BE2C (cell line): ENCODE measurements around the gene TMEM163.
"Not testable (repeated sequence)": the region's sequence is repeated elsewhere in the genome, so short reads cannot be mapped to it uniquely, and the experiment has no call there.

Source experiments
- DNase-seq: peaks from one replicate; pipeline ENCODE4 v3.0.0-alpha.2; 2020
- H3K27me3 ChIP-seq: fragments of 250-450 bp; sonication (Bioruptor Pico); 2 replicates; pipeline ENCODE4 v1.5.1; 2020; ENCODE audit warnings: mild to moderate bottlenecking
- H3K36me3 ChIP-seq: fragments of 250-450 bp; sonication (Bioruptor Pico); 2 replicates; pipeline ENCODE4 v1.5.1; 2020; ENCODE audit warnings: mild to moderate bottlenecking
- H3K4me1 ChIP-seq: fragments of 250-450 bp; sonication (Bioruptor Pico); 2 replicates; pipeline ENCODE4 v1.5.1; 2020
- H3K4me3 ChIP-seq: 2 replicates; pipeline ENCODE4 v1.5.1; 2011; ENCODE audit warnings: low read depth, low read length
- H3K9me3 ChIP-seq: fragments of 250-450 bp; sonication (Bioruptor Pico); 2 replicates; pipeline ENCODE4 v1.5.1; 2020
- CTCF ChIP-seq: IDR thresholded peaks from 2 replicates; pipeline ENCODE4 v1.5.1; 2012; ENCODE audit warnings: mild to moderate bottlenecking, low read depth, low read length

TMEM163 gene

GRCh38 chr2:134570676-134571075, 148.1 kb downstream of the TMEM163 start:
- H3K9me3 ChIP-seq = no peaks in the 10 kb centered on the region
- no peak for TF ChIP-seq CTCF
- no peak for DNase-seq
- H3K27me3 ChIP-seq = no peaks in the 10 kb centered on the region
- H3K4me1 ChIP-seq = no peaks in the 10 kb centered on the region
- no peaks in the 10 kb centered on the region for H3K36me3 ChIP-seq
- H3K4me3 ChIP-seq = no peak overlapping the region

- Histone ChIP-seq H3K27me3 (no peaks in the 10 kb centered on the region), H3K9me3 (no peaks in the 10 kb centered on the region), H3K4me3 (no peak overlapping the region), H3K4me1 (no peaks in the 10 kb centered on the region), H3K36me3 (no peaks in the 10 kb centered on the region)
- TF ChIP-seq CTCF = no peak
- DNase-seq = no peak
Observed at GRCh38 chr2:134568413-134568812, 150.4 kb downstream of the TMEM163 start.

DNA sequence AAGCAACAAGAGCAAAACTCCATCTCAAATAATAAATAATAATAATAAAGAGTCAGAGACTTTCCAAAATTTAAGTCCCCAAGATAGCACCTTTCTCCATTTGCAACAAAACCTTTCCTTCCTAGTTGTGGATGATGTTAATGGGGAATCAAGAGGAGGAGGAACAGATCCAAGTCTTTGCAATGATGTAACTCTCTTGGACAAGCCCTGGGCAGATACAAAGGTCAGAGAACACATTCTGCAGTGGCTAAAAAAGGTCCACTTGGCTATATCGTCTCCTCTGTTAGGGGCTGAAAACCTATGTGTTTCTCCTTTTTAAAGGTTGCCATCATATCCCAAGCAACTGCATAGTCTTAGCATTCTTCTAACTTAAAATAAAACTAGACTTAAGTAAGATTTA, 151.1 kb downstream of the TMEM163 start:
- no peak for TF ChIP-seq CTCF
- DNase-seq = no peak
- H3K4me1 ChIP-seq = no peaks in the 10 kb centered on the region
- H3K9me3 ChIP-seq = no peaks in the 10 kb centered on the region
- H3K36me3 ChIP-seq = no peaks in the 10 kb centered on the region
- no peak overlapping the region for H3K4me3 ChIP-seq
- H3K27me3 ChIP-seq = no peaks in the 10 kb centered on the region

- not testable (repeated sequence) for H3K9me3 ChIP-seq, DNase-seq, H3K27me3 ChIP-seq, H3K4me3 ChIP-seq, H3K4me1 ChIP-seq, H3K36me3 ChIP-seq
Observed at GRCh38 chr2:134564955-134565354, 153.8 kb downstream of the TMEM163 start.

- DNase-seq = no peak
- Histone ChIP-seq H3K27me3 (no peaks in the 10 kb centered on the region), H3K36me3 (no peaks in the 10 kb centered on the region), H3K9me3 (no peaks in the 10 kb centered on the region), H3K4me3 (no peak overlapping the region), H3K4me1 (no peaks in the 10 kb centered on the region)
- no peak for TF ChIP-seq CTCF
Observed at GRCh38 chr2:134564549-134564948, 154.3 kb downstream of the TMEM163 start.

GRCh38 chr2:134558208-134558830, 160.5 kb downstream of the TMEM163 start:
- no peak for TF ChIP-seq CTCF
- Histone ChIP-seq H3K4me1 (no peaks in the 10 kb centered on the region), H3K4me3 (no peak overlapping the region), H3K27me3 (no peaks in the 10 kb centered on the region), H3K9me3 (no peaks in the 10 kb centered on the region), H3K36me3 (no peaks in the 10 kb centered on the region)
- no peak for DNase-seq

DNA sequence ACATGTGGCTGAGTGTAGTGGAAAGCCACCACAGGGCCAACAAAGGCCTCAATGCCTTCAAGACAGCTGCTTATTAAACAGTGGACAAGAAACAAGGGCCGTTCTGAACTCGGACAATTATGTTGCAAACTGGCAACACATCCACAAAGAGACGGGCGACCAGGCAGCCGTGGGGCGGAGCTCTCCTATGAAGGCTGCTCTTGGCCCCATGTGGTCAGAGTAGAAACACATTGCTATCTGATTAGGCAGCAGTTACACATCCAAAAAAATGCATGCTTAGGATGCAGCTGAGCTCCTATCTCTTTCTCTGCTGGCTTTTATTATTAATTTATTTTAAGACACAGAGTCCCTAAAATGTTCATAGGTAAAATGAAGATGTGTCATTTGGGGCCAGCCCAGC, 163.4 kb downstream of the TMEM163 start:
- no peaks in the 10 kb centered on the region for H3K36me3 ChIP-seq
- TF ChIP-seq CTCF = no peak
- H3K9me3 ChIP-seq = no peaks in the 10 kb centered on the region
- H3K4me3 ChIP-seq = no peak overlapping the region
- no peaks in the 10 kb centered on the region for H3K27me3 ChIP-seq
- no peaks in the 10 kb centered on the region for H3K4me1 ChIP-seq
- DNase-seq = no peak
